22Rv1 (cell line): Measurements from ENCODE around the gene CCDC110.

ENCODE experiments used
- H3K27ac ChIP-seq: fragments of 450-650 bp; 2 replicates; pipeline ENCODE4 v1.5.1; 2017
- CTCF ChIP-seq: fragments of 450-650 bp; IDR thresholded peaks from 2 replicates; pipeline ENCODE4 v1.5.1; 2017; ENCODE audit warnings: mild to moderate bottlenecking
- ZFX ChIP-seq: fragments of 450-650 bp; IDR thresholded peaks from 2 replicates; pipeline ENCODE4 v1.6.1; 2017; ENCODE audit warnings: antibody characterized with exemption, borderline replicate concordance

CCDC110 gene

GRCh38 chr4:185471235-185472102, at the start of gene CCDC110:
Gene CCDC110, minus strand, starts transcription at chr4:185471733. Its CDS starts 50 bp downstream, at chr4:185471683.
- TF ChIP-seq ZFX: no peak
- peak; percentile 83 for TF ChIP-seq CTCF
- H3K27ac ChIP-seq: 0 out of 2 replicates have a peak within 1 kb of the TSS, but pooled peaks have one; percentile 25

- no peak for TF ChIP-seq CTCF
- no peak for TF ChIP-seq ZFX
- H3K27ac ChIP-seq: no peak overlapping the region
These were observed 48.6 kb upstream of the CCDC110 start for GRCh38 chr4:185520119-185520518.

- H3K27ac ChIP-seq: no peak overlapping the region
- TF ChIP-seq ZFX (no peak), CTCF (no peak)
These were observed 47.0 kb upstream of the CCDC110 start for GRCh38 chr4:185518494-185518893.

GRCh38 chr4:185518069-185518468, 46.5 kb upstream of the CCDC110 start:
- no peak overlapping the region for H3K27ac ChIP-seq
- TF ChIP-seq CTCF (no peak), ZFX (no peak)

DNA sequence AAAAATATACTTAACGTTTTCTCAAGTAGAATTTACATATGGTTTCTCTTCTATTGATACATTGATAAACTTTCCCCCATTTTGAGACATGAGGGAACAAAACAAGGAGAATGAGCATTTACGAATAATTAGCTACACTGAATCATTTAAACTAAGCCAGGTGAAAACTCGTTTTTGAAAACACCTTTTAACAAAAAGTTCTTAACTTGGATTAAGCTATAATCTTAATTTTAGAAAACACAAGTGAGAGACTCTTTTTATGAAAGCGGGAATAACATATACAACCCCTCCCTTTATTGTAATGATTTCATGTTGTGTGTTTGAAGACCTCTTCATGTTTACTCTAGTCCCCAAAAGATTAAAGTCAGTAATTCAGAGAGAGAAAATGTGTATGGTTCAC, 43.7 kb upstream of the CCDC110 start:
- TF ChIP-seq ZFX (no peak), CTCF (no peak)
- no peak overlapping the region for H3K27ac ChIP-seq

- peak overlapping the region; percentile 29; the same call in 1 of the 2 replicates for H3K27ac ChIP-seq
- TF ChIP-seq CTCF (no peak), ZFX (no peak)
These were observed 42.7 kb upstream of the CCDC110 start for GRCh38 chr4:185514182-185514697.

DNA sequence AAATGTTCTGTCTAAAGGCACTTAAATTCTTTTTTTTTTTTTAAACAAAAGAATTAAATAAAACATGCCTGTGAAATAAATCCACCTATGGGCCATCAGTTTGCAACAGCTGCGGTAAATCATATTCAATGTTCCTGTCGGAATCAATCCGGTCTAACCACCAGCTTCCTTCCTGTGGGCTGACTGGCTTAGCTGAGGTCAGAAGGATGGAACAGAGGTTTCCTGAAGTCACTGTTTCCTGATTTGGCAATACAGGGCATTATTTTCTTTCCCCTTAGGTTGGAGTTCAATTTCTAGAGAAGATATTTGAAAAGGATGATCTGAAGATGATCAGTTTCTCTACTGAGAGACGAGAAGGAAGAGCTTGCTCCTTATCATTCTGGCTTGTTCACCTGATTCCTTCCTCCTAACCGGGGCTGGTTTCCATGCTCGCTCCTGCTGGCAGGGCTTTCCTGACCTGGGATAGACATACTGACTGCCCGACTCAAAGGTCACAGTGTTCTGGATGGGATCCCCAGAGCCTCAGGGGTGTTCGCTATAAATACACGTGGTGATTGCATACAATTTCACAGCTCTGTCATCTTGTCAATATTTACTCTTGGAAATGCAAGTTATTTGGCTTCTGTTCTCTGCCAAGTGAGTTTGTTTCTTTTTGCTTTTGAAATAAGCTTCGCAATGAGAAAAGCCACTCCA, 42.1 kb upstream of the CCDC110 start:
- peak overlapping the region; percentile 29; the same call in 1 of the 2 replicates for H3K27ac ChIP-seq
- TF ChIP-seq ZFX (no peak), CTCF (no peak)
